Neural cell (in vitro differentiated cells): Measurements from ENCODE around the gene LPP. TPM values are rescaled to one million over a fixed set of nuclear protein-coding genes. Genes with fewer than 3 reads are reported as not detected.
"Not testable (repeated sequence)": the region's sequence is repeated elsewhere in the genome, so short reads cannot be mapped to it uniquely, and the experiment has no call there.

Source experiments
- H2AFZ ChIP-seq: fragments of 200-600, 300-800 bp; sonication (generic), shearing (Covaris generic); 2 replicates; pipeline ENCODE4 v1.6.0; 2014; ENCODE audit warnings: low read depth, mild to moderate bottlenecking, antibody characterized with exemption, low read length, moderate library complexity
- H3F3A ChIP-seq: fragments of 200-600 bp; shearing (Covaris generic); 2 replicates; pipeline ENCODE4 v1.6.1; 2016; ENCODE audit warnings: mild to moderate bottlenecking, moderate library complexity, mixed read lengths, antibody characterized with exemption, low read length; ENCODE audit not compliant: insufficient read depth, poor library complexity, severe bottlenecking
- H3K27ac ChIP-seq: fragments of 200-600, 300-800 bp; sonication (generic), shearing (Covaris generic); 2 replicates; pipeline ENCODE4 v1.5.1; 2014; ENCODE audit warnings: mild to moderate bottlenecking, low read length, moderate library complexity
- H3K27me3 ChIP-seq: fragments of 300-800, 200-600 bp; sonication (generic), shearing (Covaris generic); 2 replicates; pipeline ENCODE4 v1.6.0; 2014; ENCODE audit warnings: mild to moderate bottlenecking, low read depth, low read length, moderate library complexity; ENCODE audit not compliant: insufficient read depth
- H3K36me3 ChIP-seq: fragments of 300-800, 200-600 bp; sonication (generic), shearing (Covaris generic); 2 replicates; pipeline ENCODE4 v1.5.1; 2014; ENCODE audit warnings: mild to moderate bottlenecking, antibody characterized with exemption, low read length, moderate library complexity; ENCODE audit not compliant: insufficient read depth
- H3K4me2 ChIP-seq: fragments of 300-800, 200-600 bp; sonication (generic), shearing (Covaris generic); 2 replicates; pipeline ENCODE4 v1.6.0; 2014; ENCODE audit warnings: mild to moderate bottlenecking, low read length
- H3K4me3 ChIP-seq: fragments of 300-800, 200-600 bp; sonication (generic), shearing (Covaris generic); 2 replicates; pipeline ENCODE4 v1.5.1; 2014; ENCODE audit warnings: mild to moderate bottlenecking, low read length, moderate library complexity
- H3K79me2 ChIP-seq: fragments of 200-600 bp; shearing (Covaris generic); replicated peaks from 2 replicates; pipeline ENCODE4 v1.6.0; 2014; ENCODE audit warnings: mild to moderate bottlenecking, low read length, moderate library complexity; ENCODE audit not compliant: insufficient read depth
- H3K9ac ChIP-seq: fragments of 300-800, 200-600 bp; sonication (generic), shearing (Covaris generic); 2 replicates; pipeline ENCODE4 v1.6.1; 2016; ENCODE audit warnings: mild to moderate bottlenecking, low read length, mixed read lengths
- H3K9me2 ChIP-seq: fragments of 200-600 bp; shearing (Covaris generic); 2 replicates; pipeline ENCODE4 v1.6.1; 2016; ENCODE audit warnings: mild to moderate bottlenecking, low read length, mixed read lengths; ENCODE audit not compliant: insufficient read depth
- H3K9me3 ChIP-seq: fragments of 200-600, 300-800 bp; sonication (generic), shearing (Covaris generic); 2 replicates; pipeline ENCODE4 v1.6.1; 2016; ENCODE audit warnings: mild to moderate bottlenecking, mixed run types, low read length, moderate library complexity, mixed read lengths
- H4K20me1 ChIP-seq: fragments of 200-600 bp; shearing (Covaris generic); 2 replicates; pipeline ENCODE4 v1.6.1; 2016; ENCODE audit warnings: mild to moderate bottlenecking, mixed run types; ENCODE audit not compliant: insufficient read depth
- CTCF ChIP-seq: fragments of 450-650 bp; IDR thresholded peaks from 2 replicates; pipeline ENCODE4 v1.5.1; 2014; ENCODE audit warnings: antibody characterized with exemption, mild to moderate bottlenecking, moderate library complexity; ENCODE audit not compliant: poor library complexity, severe bottlenecking
- EP300 ChIP-seq: fragments of 450-650 bp; conservative IDR thresholded peaks from 2 replicates; pipeline ENCODE4 v1.6.1; 2014; ENCODE audit warnings: antibody characterized with exemption, mild to moderate bottlenecking, moderate library complexity; ENCODE audit not compliant: poor library complexity, severe bottlenecking
- EZH2 ChIP-seq: fragments of 200-600, 300-800 bp; shearing (Covaris generic), sonication (generic); IDR thresholded peaks from 2 replicates; pipeline ENCODE4 v1.6.1; 2014; ENCODE audit warnings: antibody characterized with exemption, low read length, borderline replicate concordance, mild to moderate bottlenecking; ENCODE audit not compliant: insufficient read depth, poor library complexity, severe bottlenecking
- MXI1 ChIP-seq: fragments of 450-650 bp; conservative IDR thresholded peaks from 2 replicates; pipeline ENCODE4 v1.6.1; 2014; ENCODE audit warnings: antibody characterized with exemption, mild to moderate bottlenecking; ENCODE audit not compliant: poor library complexity, severe bottlenecking
- POLR2AphosphoS5 ChIP-seq: IDR thresholded peaks from 2 replicates; pipeline ENCODE4 v1.6.1; 2012
- RAD21 ChIP-seq: fragments of 450-650 bp; conservative IDR thresholded peaks from 2 replicates; pipeline ENCODE4 v1.6.1; 2014; ENCODE audit warnings: antibody characterized with exemption, mild to moderate bottlenecking, moderate library complexity
- REST ChIP-seq: IDR thresholded peaks from 2 replicates; pipeline ENCODE4 v1.6.1; 2012; ENCODE audit warnings: borderline replicate concordance
- SMC3 ChIP-seq: fragments of 450-650 bp; conservative IDR thresholded peaks from 2 replicates; pipeline ENCODE4 v1.6.1; 2014; ENCODE audit warnings: antibody characterized with exemption, mild to moderate bottlenecking, moderate library complexity; ENCODE audit not compliant: poor library complexity
- TAF1 ChIP-seq: IDR thresholded peaks from 2 replicates; pipeline ENCODE4 v1.6.1; 2012; ENCODE audit warnings: low read depth
- polyA plus RNA-seq: library from polyadenylated mRNA; depleted of rRNA; stranded (reverse); fragments of >200 nt; gene quantifications from 2 replicates; pipeline ENCODE4 v1.2.3, GENCODE V29; 2014

Gene LPP
- polyA plus RNA-seq, 1 donor from 2014 or later = 3.0 TPM

GRCh38 chr3:188607805-188608315 lies 453.9 kb downstream of the LPP start:
- Histone ChIP-seq H3F3A (no peaks in the 10 kb centered on the region), H3K79me2 (no peaks in the 10 kb centered on the region), H3K9me3 (no peaks in the 10 kb centered on the region), H2AFZ (no peak overlapping the region), H3K27me3 (no peaks in the 10 kb centered on the region), H4K20me1 (no peaks in the 10 kb centered on the region), H3K36me3 (peaks cover 8% of the 10 kb centered on the region), H3K9ac (no peak overlapping the region), H3K4me2 (no peak overlapping the region), H3K9me2 (no peaks in the 10 kb centered on the region), H3K4me3 (no peak overlapping the region), H3K27ac (no peak overlapping the region)
- TF ChIP-seq TAF1 = no peak
- TF ChIP-seq RAD21 = no peak
- no peak for TF ChIP-seq REST
- no peak for TF ChIP-seq SMC3
- TF ChIP-seq POLR2AphosphoS5 = no peak
- no peak for TF ChIP-seq MXI1
- no peak for TF ChIP-seq EP300
- no peak for TF ChIP-seq EZH2
- no peak for TF ChIP-seq CTCF

GRCh38 chr3:188608401-188608800 lies 454.4 kb downstream of the LPP start:
- no peaks in the 10 kb centered on the region for H3K79me2 ChIP-seq
- H3K27me3 ChIP-seq = no peaks in the 10 kb centered on the region
- no peaks in the 10 kb centered on the region for H4K20me1 ChIP-seq
- no peak overlapping the region for H3K4me3 ChIP-seq
- H3K27ac ChIP-seq = no peak overlapping the region
- no peak overlapping the region for H3K4me2 ChIP-seq
- no peak overlapping the region for H2AFZ ChIP-seq
- H3K36me3 ChIP-seq = peaks cover 8% of the 10 kb centered on the region
- H3K9me2 ChIP-seq = no peaks in the 10 kb centered on the region
- no peaks in the 10 kb centered on the region for H3K9me3 ChIP-seq
- H3K9ac ChIP-seq = no peak overlapping the region
- no peaks in the 10 kb centered on the region for H3F3A ChIP-seq
- TF ChIP-seq EZH2 = no peak
- no peak for TF ChIP-seq RAD21
- TF ChIP-seq TAF1 = no peak
- no peak for TF ChIP-seq SMC3
- no peak for TF ChIP-seq REST
- TF ChIP-seq CTCF = no peak
- no peak for TF ChIP-seq EP300
- TF ChIP-seq MXI1 = no peak
- no peak for TF ChIP-seq POLR2AphosphoS5

- H3K4me3 ChIP-seq, H3K79me2 ChIP-seq, H4K20me1 ChIP-seq, H3K27ac ChIP-seq, H3K9me3 ChIP-seq, H3F3A ChIP-seq, H2AFZ ChIP-seq, H3K9me2 ChIP-seq, H3K36me3 ChIP-seq, H3K9ac ChIP-seq, H3K27me3 ChIP-seq, H3K4me2 ChIP-seq: not testable (repeated sequence)
These were observed 459.8 kb downstream of the LPP start for GRCh38 chr3:188613721-188614120.
